Loucy (cell line): ENCODE measurements around the gene DENND2A.

Experiments used
- EZH2phosphoT487 ChIP-seq: fragments of 200-600 bp; IDR thresholded peaks from 2 replicates; pipeline ENCODE4 v1.6.1; 2018; ENCODE audit warnings: antibody characterized with exemption, mild to moderate bottlenecking, moderate library complexity, borderline replicate concordance
- TF ChIP-seq, protein P1 (sequence below): fragments of 200-600 bp; sonication (generic); conservative IDR thresholded peaks from 2 replicates; pipeline ENCODE4 v1.5.1; 2014; ENCODE audit warnings: mild to moderate bottlenecking, antibody characterized with exemption, low read length

DNA sequence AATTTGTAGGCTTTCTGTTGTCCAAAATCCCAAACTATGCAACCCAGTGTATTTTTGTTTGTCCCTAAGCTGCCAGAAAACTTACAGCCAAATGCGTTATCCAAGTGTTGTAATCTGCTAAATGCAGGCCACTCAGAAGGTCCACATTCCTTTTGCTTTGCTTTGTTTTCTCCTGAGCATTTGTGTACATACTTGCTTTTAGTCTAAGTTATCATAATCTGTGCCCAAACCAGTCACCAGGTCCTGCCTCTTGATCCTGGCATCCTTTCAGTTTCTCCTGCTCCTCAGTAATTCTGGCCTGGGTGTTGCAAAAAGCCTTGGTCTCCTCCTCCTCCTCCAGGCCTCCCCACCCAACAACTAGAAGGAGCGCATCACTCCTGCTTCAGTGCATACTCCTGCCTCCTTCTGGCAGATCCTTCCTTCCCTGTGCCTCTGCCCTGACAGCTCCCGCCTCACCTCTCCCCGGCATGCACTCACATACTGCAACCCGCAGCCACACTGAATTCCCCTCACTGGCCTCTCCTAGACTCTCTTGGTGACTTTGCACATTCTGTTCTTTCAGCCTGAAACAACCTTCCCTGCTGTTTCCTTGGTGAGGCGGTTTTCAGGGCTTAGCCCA, 2.3 kb downstream of the DENND2A start:
- TF ChIP-seq, protein P1, sequence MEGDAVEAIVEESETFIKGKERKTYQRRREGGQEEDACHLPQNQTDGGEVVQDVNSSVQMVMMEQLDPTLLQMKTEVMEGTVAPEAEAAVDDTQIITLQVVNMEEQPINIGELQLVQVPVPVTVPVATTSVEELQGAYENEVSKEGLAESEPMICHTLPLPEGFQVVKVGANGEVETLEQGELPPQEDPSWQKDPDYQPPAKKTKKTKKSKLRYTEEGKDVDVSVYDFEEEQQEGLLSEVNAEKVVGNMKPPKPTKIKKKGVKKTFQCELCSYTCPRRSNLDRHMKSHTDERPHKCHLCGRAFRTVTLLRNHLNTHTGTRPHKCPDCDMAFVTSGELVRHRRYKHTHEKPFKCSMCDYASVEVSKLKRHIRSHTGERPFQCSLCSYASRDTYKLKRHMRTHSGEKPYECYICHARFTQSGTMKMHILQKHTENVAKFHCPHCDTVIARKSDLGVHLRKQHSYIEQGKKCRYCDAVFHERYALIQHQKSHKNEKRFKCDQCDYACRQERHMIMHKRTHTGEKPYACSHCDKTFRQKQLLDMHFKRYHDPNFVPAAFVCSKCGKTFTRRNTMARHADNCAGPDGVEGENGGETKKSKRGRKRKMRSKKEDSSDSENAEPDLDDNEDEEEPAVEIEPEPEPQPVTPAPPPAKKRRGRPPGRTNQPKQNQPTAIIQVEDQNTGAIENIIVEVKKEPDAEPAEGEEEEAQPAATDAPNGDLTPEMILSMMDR = no peak
- TF ChIP-seq EZH2phosphoT487 = no peak
